Ishikawa (cell line): ENCODE measurements around the gene ADAM19.

Experiments used
- CEBPB ChIP-seq: IDR thresholded peaks from 2 replicates; pipeline ENCODE4 v1.6.1; 2012
- CREB1 ChIP-seq: IDR thresholded peaks from 2 replicates; pipeline ENCODE4 v1.6.1; 2012; ENCODE audit warnings: low read depth
- EP300 ChIP-seq: IDR thresholded peaks from 2 replicates; pipeline ENCODE4 v1.6.1; 2012; ENCODE audit warnings: borderline replicate concordance
- FOXM1 ChIP-seq: IDR thresholded peaks from 2 replicates; pipeline ENCODE4 v1.6.1; 2012; ENCODE audit warnings: low read depth, borderline replicate concordance
- MAX ChIP-seq: IDR thresholded peaks from 2 replicates; pipeline ENCODE4 v1.6.1; 2012
- NFIC ChIP-seq: IDR thresholded peaks from 2 replicates; pipeline ENCODE4 v1.6.1; 2012
- RAD21 ChIP-seq: IDR thresholded peaks from 2 replicates; pipeline ENCODE4 v1.6.1; 2012; ENCODE audit warnings: low read depth
- REST ChIP-seq: IDR thresholded peaks from 2 replicates; pipeline ENCODE4 v1.6.1; 2012; ENCODE audit warnings: low read depth, mild to moderate bottlenecking
- TAF1 ChIP-seq: IDR thresholded peaks from 2 replicates; pipeline ENCODE4 v1.6.1; 2012; ENCODE audit warnings: low read depth, mild to moderate bottlenecking
- TCF12 ChIP-seq: IDR thresholded peaks from 2 replicates; pipeline ENCODE4 v1.6.1; 2012; ENCODE audit warnings: low read depth
- TEAD4 ChIP-seq: IDR thresholded peaks from 2 replicates; pipeline ENCODE4 v1.6.1; 2012
- USF1 ChIP-seq: IDR thresholded peaks from 2 replicates; pipeline ENCODE4 v1.6.1; 2012
- YY1 ChIP-seq: IDR thresholded peaks from 2 replicates; pipeline ENCODE4 v1.6.1; 2012; ENCODE audit warnings: low read depth
- ZBTB7A ChIP-seq: IDR thresholded peaks from 2 replicates; pipeline ENCODE4 v1.6.1; 2012; ENCODE audit warnings: low read depth

GRCh38 chr5:157455057-157455456 lies 120.5 kb downstream of the ADAM19 start:
- TF ChIP-seq NFIC (no peak), YY1 (no peak), REST (no peak), EP300 (no peak), MAX (no peak), RAD21 (no peak), TAF1 (no peak), CEBPB (no peak), FOXM1 (no peak), ZBTB7A (no peak), TCF12 (no peak), USF1 (no peak), CREB1 (no peak), TEAD4 (no peak)
